Keratinocyte (primary cell): ENCODE data around the gene SCMH1. TPM values are rescaled to one million over a fixed set of nuclear protein-coding genes. Genes with fewer than 3 reads are reported as not detected.

ENCODE experiments used
- DNase-seq: peaks from one replicate; pipeline ENCODE4 v3.0.0-alpha.2; 2011; ENCODE audit warnings: low read depth, missing footprints, low spot score
- FAIRE-seq: peaks from 2 replicates; lab custom pipeline; 2011; peaks lifted over from hg19 to GRCh38; lab: Jason Lieb, UNC
- H2AFZ ChIP-seq: 2 replicates; pipeline ENCODE4 v1.6.0; 2012; ENCODE audit warnings: low read length, control low read depth, inconsistent platforms; ENCODE audit not compliant: control insufficient read depth
- H3K27ac ChIP-seq: 2 replicates; pipeline ENCODE4 v1.5.1; 2011; ENCODE audit warnings: low read length; ENCODE audit not compliant: control insufficient read depth, insufficient read depth
- H3K27me3 ChIP-seq: 3 replicates; pipeline ENCODE4 v1.6.0; 2011; ENCODE audit warnings: low read length; ENCODE audit not compliant: control insufficient read depth, insufficient read depth; ENCODE audit errors: extremely low read depth
- H3K36me3 ChIP-seq, 2 experiments: 2 replicates in 1 of 2; 3 replicates in 1 of 2; pipeline ENCODE4 v1.5.1; 2011; ENCODE audit warnings: low read length in 2 of 2, mild to moderate bottlenecking in 1 of 2; ENCODE audit not compliant: control insufficient read depth in 2 of 2, insufficient read depth in 2 of 2; ENCODE audit errors: extremely low read depth in 1 of 2
- H3K4me1 ChIP-seq: 3 replicates; pipeline ENCODE4 v1.5.1; 2011; ENCODE audit warnings: low read length; ENCODE audit not compliant: control insufficient read depth, insufficient read depth; ENCODE audit errors: extremely low read depth
- H3K4me2 ChIP-seq: 3 replicates; pipeline ENCODE4 v1.6.0; 2011; ENCODE audit warnings: low read depth, low read length; ENCODE audit not compliant: control insufficient read depth, insufficient read depth; ENCODE audit errors: extremely low read depth
- H3K4me3 ChIP-seq, 3 experiments: fragments of 200-600 bp in 1 of 3; sonication (generic) in 1 of 3; 2 replicates in 2 of 3; 3 replicates in 1 of 3; pipeline ENCODE4 v1.5.1; 2011 to 2016; ENCODE audit warnings: low read length in 3 of 3, mild to moderate bottlenecking in 3 of 3, control low read depth in 2 of 3, inconsistent platforms in 1 of 3, low read depth in 1 of 3, mixed read lengths in 1 of 3, mixed run types in 1 of 3, moderate library complexity in 1 of 3; ENCODE audit not compliant: control insufficient read depth in 2 of 3, insufficient read depth in 2 of 3; ENCODE audit errors: extremely low read depth in 1 of 3
- H3K79me2 ChIP-seq: 2 replicates; pipeline ENCODE4 v1.6.0; 2012; ENCODE audit warnings: low read length; ENCODE audit not compliant: control insufficient read depth, insufficient read depth
- H3K9ac ChIP-seq: 3 replicates; pipeline ENCODE4 v1.6.0; 2011; ENCODE audit warnings: low read length; ENCODE audit not compliant: control insufficient read depth, insufficient read depth; ENCODE audit errors: extremely low read depth
- H3K9me1 ChIP-seq: 3 replicates; pipeline ENCODE4 v1.6.0; 2011; ENCODE audit warnings: low read length; ENCODE audit not compliant: control insufficient read depth, insufficient read depth; ENCODE audit errors: extremely low read depth
- H3K9me3 ChIP-seq: 2 replicates; pipeline ENCODE4 v1.5.1; 2012; ENCODE audit warnings: low read depth, low read length; ENCODE audit not compliant: control insufficient read depth
- H4K20me1 ChIP-seq: 3 replicates; pipeline ENCODE4 v1.6.0; 2011; ENCODE audit warnings: low read length; ENCODE audit not compliant: control insufficient read depth, insufficient read depth; ENCODE audit errors: extremely low read depth
- EZH2 ChIP-seq: IDR thresholded peaks from one replicate; pipeline ENCODE4 v1.6.1; 2012; ENCODE audit warnings: inconsistent platforms, mild to moderate bottlenecking, low read length, moderate library complexity
- dilution Hi-C: fragments of 300-500 bp; cut with MboI; formaldehyde crosslinking; loops from one replicate; pipeline ENCODE4 v1.7.0; 2020; ENCODE audit warnings: low sequenced_read_pairs; ENCODE audit not compliant: extremely low pct_ligation_motif_present
- polyA plus RNA-seq, 5 experiments: library from polyadenylated mRNA; depleted of rRNA in 3 of 5; stranded (reverse) in 3 of 5; stranded (forward) in 1 of 5; unstranded in 1 of 5; fragments of >200 nt; gene quantifications; 1 replicate in 1 of 5; 2 replicates in 3 of 5; 3 replicates in 1 of 5; pipeline versions ENCODE4 v1.2.1 to v1.2.3, GENCODE V29; 2011 to 2012; ENCODE audit warnings: missing spikeins in 2 of 5, low read depth in 1 of 5, low replicate concordance in 1 of 5
- TF ChIP-seq, protein P1 (sequence below), 3 experiments: IDR thresholded peaks in 1 of 3; conservative IDR thresholded peaks in 1 of 3; optimal IDR thresholded peaks in 1 of 3; 2 replicates in 2 of 3; 3 replicates in 1 of 3; pipeline versions ENCODE3 to v1.5.1; 2011; ENCODE audit warnings: low read length in 3 of 3, mild to moderate bottlenecking in 3 of 3, moderate library complexity in 2 of 3, control low read depth in 1 of 3, inconsistent platforms in 1 of 3; ENCODE audit not compliant: insufficient read depth in 2 of 3; ENCODE audit errors: extremely low read depth in 1 of 3

Gene SCMH1
- polyA plus RNA-seq, 1 donor (not counting 4 experiments of a cell fraction or from before 2014, with no cell fraction given) = 29.9 TPM

DNA sequence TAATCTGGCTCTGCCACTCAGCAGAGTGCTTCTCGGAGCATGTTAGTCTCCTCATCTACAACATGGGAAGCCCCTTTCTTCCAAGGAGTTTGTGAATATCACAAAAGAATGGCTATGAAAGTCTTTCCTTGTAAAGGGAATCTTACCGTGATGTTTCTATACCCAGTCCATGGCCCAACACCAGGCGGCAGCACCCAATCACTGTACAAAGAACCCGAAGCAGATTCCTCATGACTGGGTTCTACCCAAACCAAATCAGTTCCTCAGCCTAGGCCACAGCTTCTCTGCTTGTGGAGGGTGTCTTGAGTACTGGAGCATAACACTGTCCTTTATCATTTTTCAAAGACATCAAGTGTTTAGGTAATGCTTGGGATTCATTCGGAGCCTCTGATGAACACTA, 204.0 kb downstream of the SCMH1 start:
- Histone ChIP-seq H3K27me3 (no peaks in the 10 kb centered on the region), H3K9me1 (no peaks in the 10 kb centered on the region), H3K36me3 (peaks cover 25 to 26% of the 10 kb centered on the region in 2 experiments), H3K79me2 (no peaks in the 10 kb centered on the region), H3K4me2 (no peak overlapping the region), H3K9ac (no peak overlapping the region), H2AFZ (no peak overlapping the region), H3K27ac (no peak overlapping the region), H3K4me1 (no peaks in the 10 kb centered on the region), H4K20me1 (no peaks in the 10 kb centered on the region), H3K9me3 (no peaks in the 10 kb centered on the region), H3K4me3 (no peak overlapping the region)
- no peak for FAIRE-seq
- dilution Hi-C loops = no loop called here
- TF ChIP-seq, protein P1, sequence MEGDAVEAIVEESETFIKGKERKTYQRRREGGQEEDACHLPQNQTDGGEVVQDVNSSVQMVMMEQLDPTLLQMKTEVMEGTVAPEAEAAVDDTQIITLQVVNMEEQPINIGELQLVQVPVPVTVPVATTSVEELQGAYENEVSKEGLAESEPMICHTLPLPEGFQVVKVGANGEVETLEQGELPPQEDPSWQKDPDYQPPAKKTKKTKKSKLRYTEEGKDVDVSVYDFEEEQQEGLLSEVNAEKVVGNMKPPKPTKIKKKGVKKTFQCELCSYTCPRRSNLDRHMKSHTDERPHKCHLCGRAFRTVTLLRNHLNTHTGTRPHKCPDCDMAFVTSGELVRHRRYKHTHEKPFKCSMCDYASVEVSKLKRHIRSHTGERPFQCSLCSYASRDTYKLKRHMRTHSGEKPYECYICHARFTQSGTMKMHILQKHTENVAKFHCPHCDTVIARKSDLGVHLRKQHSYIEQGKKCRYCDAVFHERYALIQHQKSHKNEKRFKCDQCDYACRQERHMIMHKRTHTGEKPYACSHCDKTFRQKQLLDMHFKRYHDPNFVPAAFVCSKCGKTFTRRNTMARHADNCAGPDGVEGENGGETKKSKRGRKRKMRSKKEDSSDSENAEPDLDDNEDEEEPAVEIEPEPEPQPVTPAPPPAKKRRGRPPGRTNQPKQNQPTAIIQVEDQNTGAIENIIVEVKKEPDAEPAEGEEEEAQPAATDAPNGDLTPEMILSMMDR (optimal IDR thresholded peaks at IDR 0.05 in 1 of 3, IDR thresholded peaks at IDR 0.05 in 1 of 3, conservative IDR thresholded peaks at IDR 0.05 in 1 of 3; ENCODE audit: extremely low read depth in 1 of 3, insufficient read depth in 2 of 3, low read length in 3 of 3) = peak in 2 of 3 experiments; percentile 17 to 27
- no peak for TF ChIP-seq EZH2
- no peak for DNase-seq

DNA sequence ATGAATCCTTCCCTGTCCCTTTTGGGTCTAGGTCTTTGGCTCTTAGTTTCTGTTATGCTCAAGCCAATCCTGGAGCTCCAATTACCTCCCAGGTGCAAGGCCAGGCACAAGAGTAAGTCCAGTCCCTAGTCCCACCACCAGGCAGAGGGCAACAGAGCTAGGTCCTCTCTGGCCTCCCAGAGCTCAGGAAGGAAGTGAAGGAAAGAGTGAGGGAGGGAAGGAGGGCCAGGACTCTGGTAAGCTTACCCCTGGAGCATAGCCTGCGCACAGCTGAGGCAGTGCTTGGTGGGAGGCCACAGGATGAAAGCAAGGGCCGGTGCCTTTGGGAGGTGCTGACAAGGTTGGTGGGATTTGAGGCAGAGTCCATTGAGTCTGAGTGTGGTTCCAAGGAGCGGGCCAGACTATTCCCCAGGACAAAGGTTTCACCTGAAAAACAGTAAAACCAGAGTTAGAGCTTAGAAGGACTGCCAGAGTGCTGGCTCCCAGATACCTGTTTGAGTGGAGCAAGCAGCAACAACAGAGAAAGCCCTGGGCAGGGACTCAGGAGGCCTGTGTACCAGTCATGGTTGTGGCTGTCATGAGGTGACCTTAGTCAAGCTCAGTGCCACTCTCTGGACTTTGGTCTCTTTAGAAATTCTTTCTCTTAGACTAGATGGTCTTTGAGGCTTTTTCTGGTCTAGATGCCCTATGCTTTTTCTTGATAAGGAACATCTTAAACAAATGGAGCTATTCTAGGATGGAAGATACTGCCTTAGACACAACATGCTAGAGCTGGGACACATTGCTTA, 204.8 kb downstream of the SCMH1 start:
- Histone ChIP-seq H3K4me1 (no peaks in the 10 kb centered on the region), H3K27me3 (no peaks in the 10 kb centered on the region), H3K9ac (no peak overlapping the region), H3K9me1 (no peaks in the 10 kb centered on the region), H3K27ac (no peak overlapping the region), H3K9me3 (no peaks in the 10 kb centered on the region), H4K20me1 (no peaks in the 10 kb centered on the region), H3K4me2 (no peak overlapping the region), H3K4me3 (no peak overlapping the region), H3K79me2 (no peaks in the 10 kb centered on the region), H3K36me3 (peaks cover 26 to 28% of the 10 kb centered on the region in 2 experiments), H2AFZ (no peak overlapping the region)
- dilution Hi-C loops = no loop called here
- TF ChIP-seq EZH2 = no peak
- TF ChIP-seq, protein P1 (optimal IDR thresholded peaks at IDR 0.05 in 1 of 3, IDR thresholded peaks at IDR 0.05 in 1 of 3, conservative IDR thresholded peaks at IDR 0.05 in 1 of 3; ENCODE audit: extremely low read depth in 1 of 3, insufficient read depth in 2 of 3, low read length in 3 of 3) = no peak
- FAIRE-seq = no peak
- DNase-seq = no peak
